Calu3 (cell line): ENCODE data around the gene PPP1R9A. TPM values are rescaled to one million over a fixed set of nuclear protein-coding genes. Genes with fewer than 3 reads are reported as not detected.

Experiments used
- BruUV-seq: library from RNA; stranded (reverse); fragments of 400-500 nt; replicated peaks from 2 replicates; lab custom pipeline; 2021; lab: Mats Ljungman, UMichigan
- CTCF ChIA-PET: fragments of 300-600 bp; sonication (Branson Sonifier 250); formaldehyde crosslinking; loops from one replicate; lab custom pipeline; 2022; ENCODE audit warnings: antibody characterized with exemption; lab: Charles Lee
- DNase-seq: peaks from one replicate; pipeline ENCODE4 v3.0.0; 2022
- H3K27ac Mint-ChIP-seq: one replicate; pipeline ENCODE4 v1.8.0; 2022; ENCODE audit warnings: mixed read lengths; ENCODE audit not compliant: unreplicated experiment
- H3K27me3 Mint-ChIP-seq: one replicate; pipeline ENCODE4 v1.8.0; 2022; ENCODE audit warnings: mixed read lengths; ENCODE audit not compliant: unreplicated experiment
- H3K36me3 Mint-ChIP-seq: one replicate; pipeline ENCODE4 v1.8.0; 2022; ENCODE audit warnings: mild to moderate bottlenecking, moderate library complexity, mixed read lengths; ENCODE audit not compliant: insufficient read depth, unreplicated experiment
- H3K4me1 Mint-ChIP-seq: one replicate; pipeline ENCODE4 v1.8.0; 2022; ENCODE audit warnings: mild to moderate bottlenecking, low read depth, mixed read lengths; ENCODE audit not compliant: unreplicated experiment
- H3K4me3 Mint-ChIP-seq: one replicate; pipeline ENCODE4 v1.8.0; 2022; ENCODE audit warnings: mild to moderate bottlenecking, low read depth, moderate library complexity, mixed read lengths; ENCODE audit not compliant: unreplicated experiment
- H3K9me3 Mint-ChIP-seq: one replicate; pipeline ENCODE4 v1.8.0; 2022; ENCODE audit warnings: low read depth, mixed read lengths; ENCODE audit not compliant: unreplicated experiment
- CTCF ChIP-seq: fragments of 200-600 bp; IDR thresholded peaks from one replicate; pipeline ENCODE4 v1.8.0; 2022; ENCODE audit warnings: antibody characterized with exemption; ENCODE audit not compliant: unreplicated experiment
- intact Hi-C: fragments of 100-400 bp; cut with micrococcal nuclease; formaldehyde crosslinking; loops from one replicate; pipeline ENCODE4 v1.10.0; 2022; ENCODE audit not compliant: unreplicated experiment
- total RNA-seq: library from RNA; stranded (reverse); gene quantifications from 2 replicates; pipeline ENCODE4 v1.2.3, GENCODE V29; 2022

PPP1R9A gene
- total RNA-seq, 1 experiment from 2014 or later, result 19.4 TPM

- H3K9me3 Mint-ChIP-seq, result no peaks in the 10 kb centered on the region
- intact Hi-C loops, result no loop called here
- CTCF ChIA-PET, result no interaction called here
- no peak for DNase-seq
- no TSS peak for BruUV-seq
- TF ChIP-seq CTCF, result no peak
- H3K4me1 Mint-ChIP-seq, result no peaks in the 10 kb centered on the region
- no peaks in the 10 kb centered on the region for H3K27me3 Mint-ChIP-seq
- H3K36me3 Mint-ChIP-seq, result no peaks in the 10 kb centered on the region
- no peak overlapping the region for H3K4me3 Mint-ChIP-seq
- H3K27ac Mint-ChIP-seq, result no peak overlapping the region
Measured at GRCh38 chr7:94897541-94897940, 9.9 kb upstream of the PPP1R9A start.

- Mint-ChIP-seq H3K4me3 (no peak overlapping the region), H3K27ac (no peak overlapping the region), H3K9me3 (no peaks in the 10 kb centered on the region), H3K27me3 (no peaks in the 10 kb centered on the region), H3K36me3 (no peaks in the 10 kb centered on the region), H3K4me1 (no peaks in the 10 kb centered on the region)
- DNase-seq, result no peak
- intact Hi-C loops, result no loop called here
- CTCF ChIA-PET, result no interaction called here
- BruUV-seq, result no TSS peak
- no peak for TF ChIP-seq CTCF
Measured at GRCh38 chr7:94898340-94898739, 9.1 kb upstream of the PPP1R9A start.

GRCh38 chr7:94901981-94902380, 5.4 kb upstream of the PPP1R9A start:
- H3K36me3 Mint-ChIP-seq, result no peaks in the 10 kb centered on the region
- H3K4me1 Mint-ChIP-seq, result no peaks in the 10 kb centered on the region
- BruUV-seq, result no TSS peak
- no peaks in the 10 kb centered on the region for H3K27me3 Mint-ChIP-seq
- H3K27ac Mint-ChIP-seq, result no peak overlapping the region
- CTCF ChIA-PET, result no interaction called here
- H3K4me3 Mint-ChIP-seq, result no peak overlapping the region
- TF ChIP-seq CTCF, result no peak
- intact Hi-C loops, result loop anchor here (10.0 kb wide), 1 partner anchor 447 kb away; no protein-coding TSS in a partner anchor
- no peak for DNase-seq
- H3K9me3 Mint-ChIP-seq, result no peaks in the 10 kb centered on the region

GRCh38 chr7:94903971-94904370, 3.4 kb upstream of the PPP1R9A start:
- no peak for TF ChIP-seq CTCF
- Mint-ChIP-seq H3K4me1 (no peaks in the 10 kb centered on the region), H3K9me3 (no peaks in the 10 kb centered on the region), H3K36me3 (peaks cover 12% of the 10 kb centered on the region), H3K4me3 (no peak overlapping the region), H3K27ac (no peak overlapping the region), H3K27me3 (no peaks in the 10 kb centered on the region)
- no peak for DNase-seq
- CTCF ChIA-PET, result no interaction called here
- BruUV-seq, result no TSS peak
- intact Hi-C loops, result loop anchor here (10.0 kb wide), 1 partner anchor 449 kb away; no protein-coding TSS in a partner anchor
